Activated T-cell treated with anti-CD3 and anti-CD28 coated beads for 4 hours (primary cell): ENCODE results near the gene SPATA31A1.
"Not testable (repeated sequence)": the region's sequence is repeated elsewhere in the genome, so short reads cannot be mapped to it uniquely, and the experiment has no call there.

Experiments
- DNase-seq: peaks from one replicate; pipeline ENCODE4 v3.0.0-alpha.2; 2020

Gene SPATA31A1

DNA sequence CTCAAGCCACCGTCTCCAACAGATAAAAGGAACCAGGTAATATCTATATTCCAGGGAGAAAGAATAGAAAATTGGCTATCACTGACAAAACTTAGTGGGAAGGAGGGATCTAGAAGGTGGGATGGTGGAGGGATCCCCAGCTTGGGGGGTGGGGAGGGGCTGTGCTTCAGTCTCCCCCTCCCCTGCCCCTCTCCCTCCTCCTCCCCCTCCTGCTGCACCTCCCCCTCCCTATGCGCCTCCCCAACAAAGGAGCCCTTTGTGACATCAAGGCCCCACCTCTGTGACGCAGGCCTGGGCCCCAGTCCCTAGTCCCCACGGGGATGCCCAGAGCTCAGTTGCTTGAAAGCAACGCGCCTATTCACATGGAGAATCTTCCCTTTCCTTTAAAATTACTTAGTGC lies at the start of gene SPATA31A1:
SPATA31A1 (plus strand) TSS at position 301 of the 400 bp plus-strand sequence; CDS start at position 363, 62 bp downstream.
- DNase-seq = not testable (repeated sequence)

DNA sequence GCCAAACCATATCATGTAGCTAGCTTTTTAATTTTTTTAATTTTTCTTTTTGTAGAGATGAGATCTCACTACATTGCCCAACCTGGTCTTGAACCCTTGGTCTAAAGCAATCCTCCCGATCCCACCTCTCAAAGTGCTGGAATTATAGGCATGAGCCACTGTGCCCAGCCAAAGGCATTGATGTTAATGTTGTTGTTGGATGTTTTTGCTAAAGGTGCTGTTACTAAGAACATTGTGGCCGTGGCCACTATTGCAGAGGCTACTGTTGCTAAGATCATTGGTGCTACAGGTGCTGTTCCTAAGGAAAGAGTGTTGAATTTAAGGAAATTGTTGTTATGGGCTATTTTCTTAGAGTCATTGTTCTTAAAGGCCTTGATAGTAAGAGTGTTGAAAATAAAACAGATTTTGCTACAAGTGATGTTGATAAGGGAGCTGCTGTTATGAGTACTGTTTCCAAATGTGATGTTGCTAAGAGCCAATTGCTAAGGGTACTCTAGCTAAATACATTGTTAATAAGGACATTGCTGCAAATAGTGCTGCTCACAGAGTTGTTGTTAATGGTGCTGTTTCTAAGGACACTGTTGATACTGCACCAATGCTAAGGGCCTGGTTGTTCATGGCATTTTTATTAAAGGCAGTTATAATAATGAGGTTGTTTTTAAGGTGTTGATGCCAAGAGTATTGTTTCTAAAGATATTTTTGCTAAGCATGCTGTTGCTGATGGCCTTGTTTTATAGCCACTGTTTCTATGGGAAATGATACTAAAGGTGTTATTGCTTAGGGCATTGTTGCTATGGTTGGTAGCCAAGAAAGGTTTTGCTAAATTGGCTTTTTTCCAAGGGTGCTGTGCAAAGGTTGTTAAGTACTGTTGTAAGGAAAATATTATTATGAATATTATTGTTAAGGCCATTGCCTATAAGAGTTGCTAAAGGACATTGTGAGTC lies 52.1 kb downstream of the SPATA31A1 start:
- not testable (repeated sequence) for DNase-seq

DNA sequence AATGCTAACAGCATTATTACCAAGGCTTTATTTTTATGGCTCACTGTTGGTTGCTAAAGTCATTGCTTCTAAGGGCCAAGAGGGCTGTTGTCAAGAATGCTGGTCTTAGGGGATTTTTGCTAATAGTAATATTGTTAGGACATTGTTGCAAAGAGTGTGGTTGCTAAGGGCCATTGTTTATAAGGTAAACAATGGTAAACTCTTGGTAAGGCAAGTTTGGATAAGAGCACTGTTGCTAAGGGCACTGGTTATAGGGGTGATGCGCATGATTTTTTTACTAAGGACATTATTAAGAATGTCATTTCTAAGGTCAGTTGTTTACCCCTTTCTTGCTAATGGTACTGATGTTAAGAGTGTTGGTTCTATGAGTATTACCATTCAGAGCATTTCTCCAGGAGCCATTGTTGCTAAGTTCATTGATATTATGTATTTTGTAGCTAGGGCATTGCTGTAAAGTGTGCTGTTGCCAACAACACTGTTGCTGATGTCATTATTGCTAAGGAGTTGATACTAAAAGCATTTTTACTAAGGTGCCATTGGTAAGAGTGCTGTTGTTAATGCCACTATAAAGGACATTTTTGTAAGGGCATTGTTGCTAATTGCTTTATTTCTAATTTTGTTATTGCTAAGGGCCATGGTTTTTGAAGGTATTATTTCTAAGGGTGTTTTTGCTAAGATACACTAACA lies 55.9 kb downstream of the SPATA31A1 start:
- DNase-seq = not testable (repeated sequence)
